Measurements from ENCODE around the gene DOCK11. TPM values are rescaled to one million over a fixed set of nuclear protein-coding genes. Genes with fewer than 3 reads are reported as not detected.

DOCK11 gene
- total RNA-seq, 4 donors from 2014 or later = 13.1 to 33.1 (median 25.4) TPM

GRCh38 chrX:118520216-118521206, 24.9 kb downstream of the DOCK11 start:
- Histone ChIP-seq H3K36me3 (no peaks in the 10 kb centered on the region), H3K9me3 (no peaks in the 10 kb centered on the region), H3K4me1 (no peaks in the 10 kb centered on the region), H3K27ac (peak overlapping the region; percentile 49 to 68), H3K4me3 (no peak overlapping the region), H3K27me3 (no peaks in the 10 kb centered on the region)
- TF ChIP-seq CTCF (IDR thresholded peaks at IDR 0.05) (no peak), POLR2A (IDR thresholded peaks at IDR 0.05) (no peak)
- intact Hi-C loops (cut with DNase I; ENCODE audit: low total_unique reads) = no loop called here
- no peak for DNase-seq

GRCh38 chrX:118521435-118521834, 25.8 kb downstream of the DOCK11 start:
- H3K36me3 ChIP-seq = no peaks in the 10 kb centered on the region
- DNase-seq = no peak
- no peak overlapping the region for H3K4me3 ChIP-seq
- no peak for TF ChIP-seq CTCF (IDR thresholded peaks at IDR 0.05)
- TF ChIP-seq POLR2A (IDR thresholded peaks at IDR 0.05) = no peak
- H3K27ac ChIP-seq = peak overlapping the region in 1 of 2 donors; percentile 68
- no peaks in the 10 kb centered on the region for H3K4me1 ChIP-seq
- no peaks in the 10 kb centered on the region for H3K27me3 ChIP-seq
- intact Hi-C loops (cut with DNase I; ENCODE audit: low total_unique reads) = no loop called here
- no peaks in the 10 kb centered on the region for H3K9me3 ChIP-seq

- H3K4me3 ChIP-seq = no peak overlapping the region
- no peaks in the 10 kb centered on the region for H3K9me3 ChIP-seq
- intact Hi-C loops (cut with DNase I; ENCODE audit: low total_unique reads) = no loop called here
- no peaks in the 10 kb centered on the region for H3K4me1 ChIP-seq
- TF ChIP-seq POLR2A (IDR thresholded peaks at IDR 0.05) = no peak
- TF ChIP-seq CTCF (IDR thresholded peaks at IDR 0.05) = no peak
- DNase-seq = no peak
- no peaks in the 10 kb centered on the region for H3K36me3 ChIP-seq
- no peak overlapping the region for H3K27ac ChIP-seq
- no peaks in the 10 kb centered on the region for H3K27me3 ChIP-seq
Observed at GRCh38 chrX:118522230-118522926, 26.8 kb downstream of the DOCK11 start.

- TF ChIP-seq CTCF (IDR thresholded peaks at IDR 0.05) (no peak), POLR2A (IDR thresholded peaks at IDR 0.05) (no peak)
- Histone ChIP-seq H3K9me3 (no peaks in the 10 kb centered on the region), H3K27me3 (no peaks in the 10 kb centered on the region), H3K27ac (no peak overlapping the region), H3K4me1 (no peaks in the 10 kb centered on the region), H3K4me3 (no peak overlapping the region), H3K36me3 (no peaks in the 10 kb centered on the region)
- intact Hi-C loops (cut with DNase I; ENCODE audit: low total_unique reads) = no loop called here
- DNase-seq = no peak
Observed at GRCh38 chrX:118523920-118524319, 28.3 kb downstream of the DOCK11 start.

- TF ChIP-seq POLR2A (IDR thresholded peaks at IDR 0.05) = no peak
- TF ChIP-seq CTCF (IDR thresholded peaks at IDR 0.05) = no peak
- Histone ChIP-seq H3K27me3 (no peaks in the 10 kb centered on the region), H3K27ac (no peak overlapping the region), H3K36me3 (no peaks in the 10 kb centered on the region), H3K9me3 (no peaks in the 10 kb centered on the region), H3K4me1 (no peaks in the 10 kb centered on the region), H3K4me3 (no peak overlapping the region)
- no peak for DNase-seq
- intact Hi-C loops (cut with DNase I; ENCODE audit: low total_unique reads) = no loop called here
Observed at GRCh38 chrX:118524344-118524743, 28.7 kb downstream of the DOCK11 start.

Measured in uterus (tissue), 4 donors.